DND-41 (cell line): ENCODE results near the gene SAMD5.

Experiments
- ATAC-seq: fragments of 200-7000 bp; cut with Tn5 transposase; 3 replicates; pipeline ENCODE4 v1.9.1; 2021; ENCODE audit warnings: low read depth; ENCODE audit not compliant: insufficient read depth
- DNase-seq: peaks from one replicate; pipeline ENCODE4 v3.0.0-alpha.2; 2020
- H2AFZ ChIP-seq: 2 replicates; pipeline ENCODE4 v1.6.0; 2012; ENCODE audit warnings: low read depth, low read length
- H3K27ac ChIP-seq: 2 replicates; pipeline ENCODE4 v1.5.1; 2012; ENCODE audit warnings: low read length, inconsistent platforms
- H3K27me3 ChIP-seq: fragments of 200-600 bp; sonication (generic); 2 replicates; pipeline ENCODE4 v1.6.0; 2012; ENCODE audit warnings: low read length, mild to moderate bottlenecking, inconsistent platforms; ENCODE audit not compliant: insufficient read depth, poor library complexity
- H3K36me3 ChIP-seq: 2 replicates; pipeline ENCODE4 v1.5.1; 2012; ENCODE audit warnings: low read length, inconsistent platforms; ENCODE audit not compliant: insufficient read depth
- H3K4me1 ChIP-seq: 2 replicates; pipeline ENCODE4 v1.5.1; 2012; ENCODE audit warnings: mild to moderate bottlenecking, low read length; ENCODE audit not compliant: insufficient read depth
- H3K4me2 ChIP-seq: 2 replicates; pipeline ENCODE4 v1.6.0; 2012; ENCODE audit warnings: mild to moderate bottlenecking, moderate library complexity, low read length, inconsistent platforms; ENCODE audit not compliant: insufficient read depth
- H3K4me3 ChIP-seq, 2 experiments: fragments of 200-600 bp in 1 of 2; shearing (Covaris generic) in 1 of 2; 2 replicates each; pipeline ENCODE4 v1.5.1; 2012 to 2016; ENCODE audit warnings: inconsistent platforms in 2 of 2, low read length in 2 of 2, mild to moderate bottlenecking in 2 of 2, low read depth in 1 of 2, moderate library complexity in 1 of 2
- H3K79me2 ChIP-seq: 2 replicates; pipeline ENCODE4 v1.6.0; 2012; ENCODE audit warnings: low read length, inconsistent platforms; ENCODE audit not compliant: insufficient read depth
- H3K9ac ChIP-seq: 2 replicates; pipeline ENCODE4 v1.6.0; 2012; ENCODE audit warnings: low read depth, mild to moderate bottlenecking, inconsistent platforms, low read length, moderate library complexity
- H3K9me3 ChIP-seq: 2 replicates; pipeline ENCODE4 v1.5.1; 2012; ENCODE audit warnings: low read length, moderate library complexity, mild to moderate bottlenecking, inconsistent platforms; ENCODE audit not compliant: insufficient read depth, severe bottlenecking
- H4K20me1 ChIP-seq: 2 replicates; pipeline ENCODE4 v1.6.0; 2012; ENCODE audit warnings: low read length; ENCODE audit not compliant: insufficient read depth
- CTCF ChIP-seq: IDR thresholded peaks from 2 replicates; pipeline ENCODE4 v1.5.1; 2012; ENCODE audit warnings: borderline replicate concordance, low read length, moderate library complexity, mild to moderate bottlenecking; ENCODE audit not compliant: poor library complexity, severe bottlenecking; ENCODE audit errors: extremely low read depth
- EZH2 ChIP-seq: IDR thresholded peaks from 3 replicates; pipeline ENCODE4 v1.6.1; 2012; ENCODE audit warnings: borderline replicate concordance, low read depth, mild to moderate bottlenecking, moderate library complexity, low read length, inconsistent platforms; ENCODE audit not compliant: severe bottlenecking

Gene SAMD5

GRCh38 chr6:147467428-147467827, 41.1 kb upstream of the SAMD5 start:
- no peaks in the 10 kb centered on the region for H3K9me3 ChIP-seq
- ATAC-seq (no peak), DNase-seq (no peak)
- no peaks in the 10 kb centered on the region for H3K36me3 ChIP-seq
- H3K27ac ChIP-seq: no peak overlapping the region
- H4K20me1 ChIP-seq: no peaks in the 10 kb centered on the region
- TF ChIP-seq CTCF (no peak), EZH2 (no peak)
- no peak overlapping the region for H3K9ac ChIP-seq
- H2AFZ ChIP-seq: no peak overlapping the region
- no peak overlapping the region for H3K4me2 ChIP-seq
- no peaks in the 10 kb centered on the region for H3K79me2 ChIP-seq
- no peaks in the 10 kb centered on the region for H3K27me3 ChIP-seq
- H3K4me3 ChIP-seq: no peak overlapping the region
- H3K4me1 ChIP-seq: no peaks in the 10 kb centered on the region

- no peak overlapping the region for H2AFZ ChIP-seq
- H3K36me3 ChIP-seq: no peaks in the 10 kb centered on the region
- no peak overlapping the region for H3K27ac ChIP-seq
- no peaks in the 10 kb centered on the region for H4K20me1 ChIP-seq
- no peak overlapping the region for H3K4me3 ChIP-seq
- DNase-seq (no peak), ATAC-seq (no peak)
- no peak overlapping the region for H3K4me2 ChIP-seq
- H3K4me1 ChIP-seq: no peaks in the 10 kb centered on the region
- no peaks in the 10 kb centered on the region for H3K79me2 ChIP-seq
- TF ChIP-seq CTCF (no peak), EZH2 (no peak)
- no peak overlapping the region for H3K9ac ChIP-seq
- no peaks in the 10 kb centered on the region for H3K9me3 ChIP-seq
- no peaks in the 10 kb centered on the region for H3K27me3 ChIP-seq
Measured at GRCh38 chr6:147467886-147468285, 40.6 kb upstream of the SAMD5 start.

DNA sequence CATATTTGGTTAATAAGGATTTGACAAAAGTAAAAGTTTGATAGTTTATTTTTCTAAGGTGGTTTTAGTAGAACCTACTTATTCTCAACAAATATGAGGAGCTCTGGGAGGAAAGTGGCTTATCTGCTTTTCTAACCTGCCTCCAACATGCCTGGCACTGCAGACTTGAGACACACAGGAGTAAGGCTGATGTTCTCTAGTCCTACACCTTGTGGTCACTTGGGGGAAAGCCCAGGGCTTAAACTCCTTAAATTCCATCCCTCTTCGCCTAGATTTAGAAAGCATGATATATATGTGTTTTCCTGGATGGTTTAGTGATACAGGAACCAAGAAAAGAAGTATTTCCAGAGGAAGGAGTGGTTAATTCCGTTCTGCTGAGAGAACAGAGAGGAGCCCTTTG, 39.9 kb upstream of the SAMD5 start:
- no peak for DNase-seq
- H4K20me1 ChIP-seq: no peaks in the 10 kb centered on the region
- H3K4me3 ChIP-seq: no peak overlapping the region
- no peak overlapping the region for H3K4me2 ChIP-seq
- no peak overlapping the region for H3K27ac ChIP-seq
- no peaks in the 10 kb centered on the region for H3K79me2 ChIP-seq
- TF ChIP-seq EZH2: no peak
- TF ChIP-seq CTCF: no peak
- H2AFZ ChIP-seq: no peak overlapping the region
- H3K27me3 ChIP-seq: no peaks in the 10 kb centered on the region
- H3K4me1 ChIP-seq: no peaks in the 10 kb centered on the region
- no peaks in the 10 kb centered on the region for H3K36me3 ChIP-seq
- H3K9ac ChIP-seq: no peak overlapping the region
- H3K9me3 ChIP-seq: no peaks in the 10 kb centered on the region
- ATAC-seq: no peak

GRCh38 chr6:147479857-147480256, 28.6 kb upstream of the SAMD5 start:
- TF ChIP-seq EZH2 (no peak), CTCF (no peak)

More at GRCh38 chr6:147479857-147480256, 28.6 kb upstream of the SAMD5 start:
- no peak overlapping the region for H3K9ac ChIP-seq
- H3K27ac ChIP-seq: no peak overlapping the region
- H3K4me2 ChIP-seq: no peak overlapping the region
- no peak overlapping the region for H2AFZ ChIP-seq
- no peaks in the 10 kb centered on the region for H3K9me3 ChIP-seq
- no peaks in the 10 kb centered on the region for H4K20me1 ChIP-seq
- no peak for DNase-seq
- no peaks in the 10 kb centered on the region for H3K79me2 ChIP-seq
- no peaks in the 10 kb centered on the region for H3K4me1 ChIP-seq
- H3K27me3 ChIP-seq: no peaks in the 10 kb centered on the region
- ATAC-seq: no peak
- H3K4me3 ChIP-seq: no peak overlapping the region
- H3K36me3 ChIP-seq: no peaks in the 10 kb centered on the region
